Right ventricle myocardium inferior (tissue), 1 donor: ENCODE data around the gene OR5H2. TPM values are rescaled to one million over a fixed set of nuclear protein-coding genes. Genes with fewer than 3 reads are reported as not detected.
"Not testable (repeated sequence)": the region's sequence is repeated elsewhere in the genome, so short reads cannot be mapped to it uniquely, and the experiment has no call there.

Experiments
- ATAC-seq: fragments of 200-7000 bp; cut with Tn5 transposase; one replicate; pipeline ENCODE4 v1.9.1; 2020; ENCODE audit warnings: mild to moderate bottlenecking, moderate library complexity
- DNase-seq: peaks from one replicate; pipeline ENCODE4 v3.0.0; 2021; ENCODE audit errors: missing footprints
- intact Hi-C: fragments of 100-400 bp; cut with DNase I; formaldehyde crosslinking; loops from one replicate; pipeline ENCODE4 v1.11.0; 2022
- long read RNA-seq: library from polyadenylated mRNA; unstranded; transcript quantifications from one replicate; pipeline ENCODE4 v2.0.0, GENCODE V29; 2021
- total RNA-seq: library from RNA; stranded (reverse); fragmentation: NEBNext Ultra II Directional; extraction: Animal tissue kit (Norgen Biotek cat#: 25700); gene quantifications from one replicate; pipeline ENCODE4 v1.2.1, GENCODE V29; 2021
- donor health status: DM: no; HTN: yes; CAD: no; lungs with severe emphysema.

Gene OR5H2
- not detected for total RNA-seq
- long read RNA-seq = 0 reads

GRCh38 chr3:98282205-98282604 lies at the start of gene OR5H2:
TSS of gene OR5H2 (plus strand) at chr3:98282505. CDS start at chr3:98282903, 398 bp downstream.
- intact Hi-C loops = no loop called here
- DNase-seq = no peak
- ATAC-seq = no peak

GRCh38 chr3:98233468-98233867 lies 48.8 kb upstream of the OR5H2 start:
- intact Hi-C loops = no loop called here
- ATAC-seq (no peak), DNase-seq (no peak)

- ATAC-seq (no peak), DNase-seq (no peak)
- intact Hi-C loops = no loop called here
Observed at GRCh38 chr3:98240131-98240530, 42.2 kb upstream of the OR5H2 start.

GRCh38 chr3:98242155-98242554 lies 40.1 kb upstream of the OR5H2 start:
- no peak for ATAC-seq
- intact Hi-C loops = no loop called here

GRCh38 chr3:98243843-98244242 lies 38.5 kb upstream of the OR5H2 start:
- intact Hi-C loops = no loop called here
- DNase-seq (no peak), ATAC-seq (no peak)

More at GRCh38 chr3:98242155-98242554, 40.1 kb upstream of the OR5H2 start:
- no peak for DNase-seq

GRCh38 chr3:98246142-98246541 lies 36.2 kb upstream of the OR5H2 start:
- no peak for DNase-seq
- ATAC-seq = no peak
- intact Hi-C loops = no loop called here

GRCh38 chr3:98256026-98256425 lies 26.3 kb upstream of the OR5H2 start:
- DNase-seq, intact Hi-C loops, ATAC-seq: not testable (repeated sequence)

GRCh38 chr3:98259707-98260106 lies 22.6 kb upstream of the OR5H2 start:
- DNase-seq (no peak), ATAC-seq (no peak)
- intact Hi-C loops = no loop called here

GRCh38 chr3:98262046-98262445 lies 20.3 kb upstream of the OR5H2 start:
- intact Hi-C loops = no loop called here
- DNase-seq = no peak
- ATAC-seq = no peak

- ATAC-seq (no peak), DNase-seq (no peak)
- intact Hi-C loops = no loop called here
Observed at GRCh38 chr3:98263944-98264343, 18.4 kb upstream of the OR5H2 start, which contains the start of gene OR5H6. TSS of gene OR5H6 (plus strand) at chr3:98264244. CDS start at chr3:98264333, 89 bp downstream.

GRCh38 chr3:98269846-98270245 lies 12.5 kb upstream of the OR5H2 start:
- intact Hi-C loops = no loop called here
- ATAC-seq (no peak), DNase-seq (no peak)

- intact Hi-C loops = no loop called here
- ATAC-seq (no peak), DNase-seq (no peak)
Observed at GRCh38 chr3:98272126-98272525, 10.2 kb upstream of the OR5H2 start.

- intact Hi-C loops = no loop called here
- no peak for DNase-seq
- no peak for ATAC-seq
Observed at GRCh38 chr3:98274914-98275313, 7.4 kb upstream of the OR5H2 start.

- ATAC-seq = no peak
- intact Hi-C loops = no loop called here
- no peak for DNase-seq
Observed at GRCh38 chr3:98290916-98291315, 8.6 kb downstream of the OR5H2 start.

- intact Hi-C loops = no loop called here
- ATAC-seq (no peak), DNase-seq (no peak)
Observed at GRCh38 chr3:98291332-98291957, 9.1 kb downstream of the OR5H2 start.

- DNase-seq = no peak
- ATAC-seq = no peak
- intact Hi-C loops = no loop called here
Observed at GRCh38 chr3:98322101-98322500, 39.8 kb downstream of the OR5H2 start.

- intact Hi-C loops = no loop called here
- ATAC-seq (no peak), DNase-seq (no peak)
Observed at GRCh38 chr3:98322686-98323085, 40.4 kb downstream of the OR5H2 start.

GRCh38 chr3:98323425-98323824 lies 41.1 kb downstream of the OR5H2 start:
- ATAC-seq (no peak), DNase-seq (no peak)
- intact Hi-C loops = no loop called here

GRCh38 chr3:98325055-98325454 lies 42.8 kb downstream of the OR5H2 start:
- no peak for ATAC-seq
- intact Hi-C loops = no loop called here
- DNase-seq = no peak

GRCh38 chr3:98326105-98326893 lies 44.0 kb downstream of the OR5H2 start:
- intact Hi-C loops = no loop called here
- DNase-seq = no peak
- no peak for ATAC-seq
